Measurements from ENCODE around the gene ZC3H7B.
"Not testable (repeated sequence)": the region's sequence is repeated elsewhere in the genome, so short reads cannot be mapped to it uniquely, and the experiment has no call there.

Gene ZC3H7B

GRCh38 chr22:41288245-41288946, 12.9 kb upstream of the ZC3H7B start:
- no peak for DNase-seq

- no peak for DNase-seq
Observed at GRCh38 chr22:41289671-41290070, 11.7 kb upstream of the ZC3H7B start.

DNA sequence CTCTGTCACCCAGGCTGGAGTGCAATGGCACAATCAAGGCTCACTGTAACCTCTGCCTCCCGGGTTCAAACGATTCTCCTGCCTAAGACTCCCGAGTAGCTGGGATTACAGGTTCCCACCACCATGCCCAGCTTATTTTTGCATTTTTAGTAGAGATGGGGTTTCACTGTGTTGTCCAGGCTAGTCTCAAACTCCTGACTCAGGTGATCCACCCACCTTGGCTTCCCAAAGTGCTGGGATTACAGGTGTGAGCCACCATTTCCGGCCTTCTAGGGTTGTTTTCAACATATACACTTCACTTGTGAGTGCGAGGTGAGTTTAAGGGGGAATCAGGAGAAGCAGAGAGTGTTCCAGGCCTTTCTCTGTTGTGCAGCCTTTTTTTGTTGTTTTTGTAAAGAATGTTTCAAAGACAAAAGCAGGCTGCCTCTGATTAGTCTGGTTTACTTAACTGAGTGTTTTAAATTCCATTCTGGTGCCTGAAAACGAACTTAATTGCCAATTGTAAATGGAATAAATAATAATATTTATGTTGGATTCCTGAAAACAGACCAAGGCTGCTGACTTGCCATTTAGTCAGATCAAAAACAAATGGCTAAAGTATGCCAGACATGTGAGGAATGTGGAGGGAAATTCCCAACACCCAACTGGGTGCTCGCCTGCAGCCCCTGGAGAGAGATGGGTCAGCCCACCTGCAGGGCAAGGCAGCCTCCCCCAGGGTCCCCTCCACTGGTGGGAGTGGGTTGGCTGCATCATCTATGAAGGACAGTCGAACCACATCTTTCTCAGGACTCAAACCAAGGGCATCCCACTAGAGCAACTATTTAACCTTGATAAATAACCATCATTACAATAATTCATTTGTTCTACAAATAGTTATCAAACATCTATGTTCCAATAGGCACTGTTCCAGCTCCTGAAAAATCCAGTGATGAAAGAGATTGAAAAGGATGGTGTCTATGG, 10.8 kb upstream of the ZC3H7B start:
- no peak for DNase-seq

DNA sequence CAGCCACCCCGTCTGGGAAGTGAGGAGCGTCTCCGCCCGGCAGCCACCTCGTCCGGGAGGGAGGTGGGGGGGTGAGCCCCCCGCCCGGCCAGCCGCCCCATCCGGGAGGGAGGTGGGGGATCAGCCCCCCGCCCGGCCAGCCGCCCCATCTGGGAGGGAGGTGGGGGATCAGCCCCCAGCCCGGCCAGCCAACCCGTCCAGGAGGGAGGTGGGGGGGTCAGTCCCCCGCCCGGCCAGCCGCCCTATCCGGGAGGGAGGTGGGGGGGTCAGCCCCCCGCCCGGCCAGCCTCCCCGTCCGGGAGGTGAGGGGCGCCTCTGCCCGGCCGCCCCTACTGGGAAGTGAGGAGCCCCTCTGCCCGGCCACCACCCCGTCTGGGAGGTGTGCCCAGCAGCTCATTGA, 6.5 kb upstream of the ZC3H7B start:
- DNase-seq, result not testable (repeated sequence)

DNA sequence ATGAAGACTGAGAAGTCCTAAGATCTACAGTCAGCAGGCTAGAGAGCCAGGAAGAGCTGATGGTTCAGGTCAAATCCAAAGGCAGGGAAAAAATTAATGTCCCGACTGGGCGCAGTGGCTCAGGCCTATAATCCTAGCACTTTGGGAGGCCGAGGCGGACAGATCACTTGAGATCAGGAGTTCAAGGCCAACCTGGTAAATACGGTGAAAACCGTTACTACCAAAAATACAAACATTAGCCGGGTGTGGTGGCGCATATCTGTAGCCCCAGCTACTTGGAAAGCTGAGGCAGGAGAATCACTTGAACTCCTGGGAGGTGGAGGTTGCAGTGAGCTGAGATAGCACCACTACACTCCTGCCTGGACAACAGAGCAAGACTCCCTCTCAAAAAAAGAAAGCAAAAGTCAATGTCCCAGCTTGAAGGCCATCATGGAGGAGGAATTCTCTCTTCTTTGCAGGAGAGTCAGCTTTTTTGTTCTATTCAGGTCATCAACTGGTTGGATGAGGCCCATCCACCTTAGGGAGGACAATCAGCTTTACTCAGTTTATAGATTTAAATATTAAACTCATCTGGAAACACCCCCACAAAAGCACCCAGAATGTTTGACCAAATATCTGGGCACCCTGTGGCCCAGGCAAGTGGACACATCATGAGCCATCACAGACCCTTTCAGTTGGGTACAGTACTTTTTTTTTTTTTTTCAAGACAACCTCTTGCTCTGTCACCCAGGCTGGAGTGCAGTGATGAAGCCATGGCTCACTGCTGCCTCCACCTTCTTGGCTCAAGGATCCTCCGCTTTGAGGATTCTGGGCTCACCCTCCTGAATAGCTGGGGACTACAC, 4.3 kb upstream of the ZC3H7B start:
- no peak for DNase-seq

GRCh38 chr22:41300661-41301060, 664 bp upstream of the ZC3H7B start:
- no peak for DNase-seq

GRCh38 chr22:41302021-41302767, 869 bp downstream of the ZC3H7B start:
- DNase-seq, result peak; percentile 62

GRCh38 chr22:41302811-41303210, 1.5 kb downstream of the ZC3H7B start:
- DNase-seq, result no peak

GRCh38 chr22:41305646-41306045, 4.3 kb downstream of the ZC3H7B start:
- no peak for DNase-seq

- no peak for DNase-seq
Observed at GRCh38 chr22:41308054-41308453, 6.7 kb downstream of the ZC3H7B start.

- DNase-seq, result no peak
Observed at GRCh38 chr22:41308544-41308947, 7.2 kb downstream of the ZC3H7B start.

DNA sequence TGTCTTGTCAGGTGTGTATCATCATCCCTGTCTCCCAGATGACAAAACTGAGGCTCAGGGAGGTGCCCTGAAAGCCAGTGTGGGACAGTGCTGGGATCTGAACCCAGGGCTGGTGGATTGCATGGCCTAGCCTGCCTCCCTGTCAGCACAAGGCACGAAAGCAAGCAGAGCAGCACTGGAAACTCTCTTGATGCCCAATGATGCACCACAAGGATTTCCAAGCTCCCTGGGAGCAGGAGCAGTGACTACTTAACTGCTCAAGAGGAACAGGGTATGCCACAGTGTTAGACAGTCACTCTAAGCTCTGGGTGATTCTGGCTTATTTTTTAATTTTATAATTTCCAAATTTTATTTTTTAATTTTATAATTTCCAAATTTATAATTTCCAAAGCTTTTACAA, 9.0 kb downstream of the ZC3H7B start:
- no peak for DNase-seq

GRCh38 chr22:41311487-41311886, 10.2 kb downstream of the ZC3H7B start:
- no peak for DNase-seq

DNA sequence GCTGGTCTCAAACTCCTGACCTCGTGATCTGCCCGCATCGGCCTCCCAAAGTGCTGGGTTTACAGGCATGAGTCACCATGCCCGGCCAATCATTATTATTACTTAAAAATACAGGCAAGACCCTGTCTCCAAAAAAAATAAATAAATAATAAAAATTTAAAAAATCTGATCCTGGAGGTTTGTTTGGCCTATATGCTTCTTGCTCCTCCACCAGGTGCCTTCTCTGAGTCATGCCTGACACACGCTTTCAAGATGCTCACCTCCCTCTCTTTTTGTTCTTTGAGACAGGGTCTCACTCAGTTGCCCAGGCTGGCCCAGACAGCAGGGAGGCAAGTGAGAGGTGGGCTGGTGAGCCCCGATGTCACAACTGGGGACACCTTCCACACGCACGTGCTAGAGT, 13.5 kb downstream of the ZC3H7B start:
- no peak for DNase-seq

DNA sequence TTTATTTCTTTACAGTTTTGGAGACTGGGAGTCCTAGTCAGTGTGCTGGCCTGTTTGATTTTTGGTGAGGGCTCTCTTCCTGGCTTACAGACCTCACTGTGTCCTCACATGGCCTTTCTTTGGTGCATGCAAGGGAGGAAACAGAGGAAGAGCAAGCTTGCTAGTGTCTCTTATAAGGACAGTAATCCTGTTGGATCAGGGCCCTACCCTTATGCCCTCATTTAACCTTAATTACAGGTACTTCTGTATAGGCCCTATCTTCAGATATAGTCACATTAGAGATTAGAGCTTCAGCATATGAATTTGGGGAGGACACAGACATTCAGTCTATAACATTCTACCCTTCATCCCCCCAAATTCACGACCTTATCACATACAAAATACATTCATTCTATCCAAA, 14.3 kb downstream of the ZC3H7B start:
- DNase-seq, result no peak

- no peak for DNase-seq
Observed at GRCh38 chr22:41320416-41321240, 19.3 kb downstream of the ZC3H7B start.

- no peak for DNase-seq
Observed at GRCh38 chr22:41324821-41325528, 23.6 kb downstream of the ZC3H7B start.

DNA sequence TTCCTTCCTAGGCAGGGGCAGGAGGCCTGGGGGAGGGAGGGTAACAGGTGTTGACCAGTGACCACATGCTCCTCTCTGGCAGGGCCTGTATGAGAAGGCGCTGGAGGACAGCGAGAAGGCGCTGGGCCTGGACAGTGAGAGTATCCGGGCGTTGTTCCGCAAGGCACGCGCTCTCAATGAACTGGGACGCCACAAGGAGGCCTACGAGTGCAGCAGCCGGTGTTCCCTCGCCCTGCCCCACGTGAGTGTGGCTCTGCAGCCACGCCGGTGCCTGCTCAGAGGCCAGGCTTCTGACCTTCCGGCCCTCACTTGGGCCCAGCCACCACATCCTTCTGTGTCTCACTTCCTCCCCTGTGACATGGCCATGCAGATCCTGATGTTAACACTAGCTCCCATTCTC, 25.8 kb downstream of the ZC3H7B start:
- no peak for DNase-seq

- DNase-seq, result no peak
Observed at GRCh38 chr22:41330169-41330568, 28.8 kb downstream of the ZC3H7B start.

DNA sequence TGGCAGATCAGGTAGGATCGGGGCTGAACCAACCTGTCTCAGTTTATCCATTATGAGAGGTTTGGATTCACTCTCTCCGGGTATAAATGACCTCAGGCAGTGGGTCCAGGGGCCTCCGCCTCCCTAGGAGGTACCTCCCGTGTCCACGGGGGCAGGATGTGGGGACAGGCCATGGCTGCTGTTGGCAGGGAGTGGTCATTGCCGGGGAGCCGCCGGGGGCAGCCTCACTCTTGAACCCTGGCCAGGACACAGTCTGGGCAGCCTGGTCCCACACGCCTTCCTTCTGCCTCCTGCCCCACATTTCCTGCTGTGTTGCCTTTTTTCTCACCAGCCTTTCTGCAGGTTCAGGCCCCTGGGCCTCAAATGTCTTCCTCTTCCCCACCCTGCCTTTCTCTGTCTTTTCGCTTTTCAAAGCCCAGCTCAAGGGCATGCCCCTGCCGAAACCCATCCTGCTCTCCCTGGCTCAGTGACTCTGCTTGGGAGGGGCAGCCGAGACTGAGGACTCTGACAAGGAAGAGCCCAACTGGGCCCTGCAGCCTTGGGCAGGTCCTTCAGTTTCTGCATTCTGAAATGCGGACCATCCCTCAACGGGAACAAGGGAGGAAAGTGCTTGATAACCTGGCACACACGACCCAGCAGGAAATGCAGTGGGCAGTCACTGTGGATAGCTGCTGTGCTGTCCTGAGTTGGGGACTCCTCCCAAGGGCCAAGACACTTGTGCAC, 31.1 kb downstream of the ZC3H7B start:
- DNase-seq, result no peak

All from activated CD8-positive, alpha-beta memory T cell treated with anti-CD3 and anti-CD28 coated beads, Interleukin-2, amount 50 U/mL, for 48 hours (primary cell).